ENCODE results near the gene KRT86. TPM values are rescaled to one million over a fixed set of nuclear protein-coding genes. Genes with fewer than 3 reads are reported as not detected.

Gene KRT86
- total RNA-seq, 2 experiments from 2014 or later = not detected

- H3K27ac Mint-ChIP-seq = no peak overlapping the region
Measured at GRCh38 chr12:52351196-52352059, 77.0 kb downstream of the KRT86 start.

GRCh38 chr12:52352951-52353350 lies 78.5 kb downstream of the KRT86 start:
- H3K9me3 Mint-ChIP-seq = no peaks in the 10 kb centered on the region
- POLR2A ChIA-PET = no interaction called here
- peaks cover 15% of the 10 kb centered on the region for H3K27me3 Mint-ChIP-seq
- no peak overlapping the region for H3K27ac Mint-ChIP-seq
- CTCF ChIA-PET = interaction anchor here (1.6 kb wide), 1 partner anchor 9 kb away, joined by 7 read pairs; no protein-coding TSS in a partner anchor
- no peak for DNase-seq
- no peaks in the 10 kb centered on the region for H3K36me3 Mint-ChIP-seq (ENCODE audit: low read depth)
- no peak overlapping the region for H3K4me3 Mint-ChIP-seq
- peaks cover 15% of the 10 kb centered on the region for H3K4me1 Mint-ChIP-seq

More at GRCh38 chr12:52351196-52352059, 77.0 kb downstream of the KRT86 start:
- peak; percentile 74 for DNase-seq
- POLR2A ChIA-PET = no interaction called here
- H3K4me1 Mint-ChIP-seq = peaks cover 11% of the 10 kb centered on the region
- no peak overlapping the region for H3K4me3 Mint-ChIP-seq
- CTCF ChIA-PET = interaction anchor here (1.0 to 1.2 kb wide), 3 partner anchors 22 to 196 kb away, joined by 3 read pairs; no protein-coding TSS in a partner anchor
- no peaks in the 10 kb centered on the region for H3K36me3 Mint-ChIP-seq (ENCODE audit: low read depth)
- no peaks in the 10 kb centered on the region for H3K9me3 Mint-ChIP-seq
- H3K27me3 Mint-ChIP-seq = peaks cover 16% of the 10 kb centered on the region

- H3K27me3 Mint-ChIP-seq = peaks cover 14% of the 10 kb centered on the region
- CTCF ChIA-PET = interaction anchor here (1.6 kb wide), 1 partner anchor 8 kb away, joined by 7 read pairs; no protein-coding TSS in a partner anchor
- peaks cover 23% of the 10 kb centered on the region for H3K4me1 Mint-ChIP-seq
- no peaks in the 10 kb centered on the region for H3K36me3 Mint-ChIP-seq (ENCODE audit: low read depth)
- no peak overlapping the region for H3K4me3 Mint-ChIP-seq
- POLR2A ChIA-PET = no interaction called here
- no peak for DNase-seq
- no peak overlapping the region for H3K27ac Mint-ChIP-seq
- no peaks in the 10 kb centered on the region for H3K9me3 Mint-ChIP-seq
Measured at GRCh38 chr12:52353766-52354165, 79.3 kb downstream of the KRT86 start.

GRCh38 chr12:52354200-52354599 lies 79.8 kb downstream of the KRT86 start:
- Mint-ChIP-seq H3K9me3 (no peaks in the 10 kb centered on the region), H3K4me3 (no peak overlapping the region), H3K4me1 (peaks cover 26% of the 10 kb centered on the region), H3K36me3 (ENCODE audit: low read depth) (no peaks in the 10 kb centered on the region), H3K27me3 (peaks cover 13% of the 10 kb centered on the region), H3K27ac (no peak overlapping the region)
- CTCF ChIA-PET = no interaction called here
- POLR2A ChIA-PET = no interaction called here
- no peak for DNase-seq

- Mint-ChIP-seq H3K4me1 (peaks cover 31% of the 10 kb centered on the region), H3K36me3 (ENCODE audit: low read depth) (no peaks in the 10 kb centered on the region), H3K27ac (no peak overlapping the region), H3K4me3 (no peak overlapping the region), H3K9me3 (no peaks in the 10 kb centered on the region), H3K27me3 (peaks cover 11% of the 10 kb centered on the region)
- no peak for DNase-seq
- CTCF ChIA-PET = no interaction called here
- POLR2A ChIA-PET = no interaction called here
Measured at GRCh38 chr12:52355176-52355575, 80.7 kb downstream of the KRT86 start.

- Mint-ChIP-seq H3K9me3 (no peaks in the 10 kb centered on the region), H3K36me3 (ENCODE audit: low read depth) (no peaks in the 10 kb centered on the region), H3K27me3 (peaks cover 11% of the 10 kb centered on the region), H3K4me1 (peaks cover 28% of the 10 kb centered on the region), H3K27ac (no peak overlapping the region), H3K4me3 (no peak overlapping the region)
- ChIA-PET POLR2A (no interaction called here), CTCF (no interaction called here)
- DNase-seq = no peak
Measured at GRCh38 chr12:52356031-52356761, 81.8 kb downstream of the KRT86 start.

- Mint-ChIP-seq H3K27me3 (peaks cover 8% of the 10 kb centered on the region), H3K4me3 (no peak overlapping the region), H3K4me1 (peaks cover 23% of the 10 kb centered on the region), H3K27ac (no peak overlapping the region), H3K9me3 (no peaks in the 10 kb centered on the region), H3K36me3 (ENCODE audit: low read depth) (no peaks in the 10 kb centered on the region)
- POLR2A ChIA-PET = no interaction called here
- CTCF ChIA-PET = no interaction called here
- no peak for DNase-seq
Measured at GRCh38 chr12:52356762-52357580, 82.5 kb downstream of the KRT86 start.

Other genes starting within 250 kb of the KRT86 start
- gene NR4A1, start 223.2 kb upstream of the KRT86 start, total RNA-seq = 1 to 10 TPM; 2.1 to 2.7 TPM
- 10 to 100 TPM; 28.3 to 30.4 TPM for gene ATG101, start 204.7 kb upstream of the KRT86 start, total RNA-seq
- gene SMIM41, start 194.9 kb upstream of the KRT86 start, total RNA-seq = not detected
- not detected for gene KRT80, start 82.6 kb upstream of the KRT86 start, total RNA-seq
- gene KRT7, start 41.4 kb upstream of the KRT86 start, total RNA-seq = 1 to 10 TPM; 2.2 to 2.5 TPM
- gene KRT81, start 16.9 kb downstream of the KRT86 start, total RNA-seq = not detected
- gene KRT83, start 46.8 kb downstream of the KRT86 start, total RNA-seq = not detected
- not detected for gene KRT85, start 92.8 kb downstream of the KRT86 start, total RNA-seq
- not detected for gene KRT84, start 111.0 kb downstream of the KRT86 start, total RNA-seq
- gene KRT82, start 131.7 kb downstream of the KRT86 start, total RNA-seq = not detected
- not detected for gene KRT75, start 159.7 kb downstream of the KRT86 start, total RNA-seq
- gene KRT6B, start 177.5 kb downstream of the KRT86 start, total RNA-seq = not detected
- not detected for gene KRT6C, start 199.2 kb downstream of the KRT86 start, total RNA-seq
- gene KRT6A, start 218.6 kb downstream of the KRT86 start, total RNA-seq = not detected
- gene KRT5, start 245.7 kb downstream of the KRT86 start, total RNA-seq = not detected